ENCODE measurements around the gene NPFFR1.
"Not testable (repeated sequence)": the region's sequence is repeated elsewhere in the genome, so short reads cannot be mapped to it uniquely, and the experiment has no call there.

Gene NPFFR1

GRCh38 chr10:70222811-70223447 is 60.9 kb downstream of the NPFFR1 start:
- DNase-seq = not testable (repeated sequence)

GRCh38 chr10:70222340-70222794 is 61.4 kb downstream of the NPFFR1 start:
- DNase-seq = no peak

- no peak for DNase-seq
Measured at GRCh38 chr10:70221030-70221429, 62.8 kb downstream of the NPFFR1 start.

GRCh38 chr10:70212879-70213278 is 70.9 kb downstream of the NPFFR1 start:
- DNase-seq = no peak

- no peak for DNase-seq
Measured at GRCh38 chr10:70212277-70212676, 71.5 kb downstream of the NPFFR1 start.

GRCh38 chr10:70206762-70207161 is 77.0 kb downstream of the NPFFR1 start:
- DNase-seq = no peak

GRCh38 chr10:70201105-70201504 is 82.7 kb downstream of the NPFFR1 start:
- no peak for DNase-seq

- no peak for DNase-seq
Measured at GRCh38 chr10:70198696-70199466, 84.9 kb downstream of the NPFFR1 start.
